ENCODE data around the gene MED12L. TPM values are rescaled to one million over a fixed set of nuclear protein-coding genes. Genes with fewer than 3 reads are reported as not detected.
A peak's percentile ranks its signal among the peaks of the same experiment; 100 is the strongest.

Gene MED12L
- total RNA-seq, 4 donors from 2014 or later: 0.09 to 3.3 (median 0.13) TPM; not detected in 1

DNA sequence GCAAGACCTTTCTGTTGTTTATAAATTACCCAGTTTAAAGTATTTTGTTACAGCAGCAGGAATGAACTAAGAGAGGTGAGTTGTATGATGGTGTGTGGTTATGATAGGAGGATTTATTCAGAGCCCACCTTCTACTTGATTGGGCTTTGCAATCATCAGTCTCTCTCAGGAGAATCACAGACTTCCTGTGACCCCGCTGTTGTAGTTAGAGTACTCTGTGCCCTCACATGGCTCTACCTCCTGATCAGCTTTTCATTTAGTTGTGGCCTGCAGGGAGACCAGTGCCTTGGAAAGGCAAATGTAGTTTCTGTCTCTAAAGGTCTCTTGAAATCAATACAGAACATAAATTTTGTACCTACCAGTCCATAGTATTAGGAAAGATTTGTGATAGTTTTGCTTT, 200.5 kb downstream of the MED12L start:
- Histone ChIP-seq H3K36me3 (no peaks in the 10 kb centered on the region), H3K4me3 (no peak overlapping the region), H3K27ac (no peak overlapping the region), H3K4me1 (no peaks in the 10 kb centered on the region), H3K27me3 (no peaks in the 10 kb centered on the region), H3K9me3 (no peaks in the 10 kb centered on the region)
- DNase-seq: no peak
- TF ChIP-seq, protein P1, sequence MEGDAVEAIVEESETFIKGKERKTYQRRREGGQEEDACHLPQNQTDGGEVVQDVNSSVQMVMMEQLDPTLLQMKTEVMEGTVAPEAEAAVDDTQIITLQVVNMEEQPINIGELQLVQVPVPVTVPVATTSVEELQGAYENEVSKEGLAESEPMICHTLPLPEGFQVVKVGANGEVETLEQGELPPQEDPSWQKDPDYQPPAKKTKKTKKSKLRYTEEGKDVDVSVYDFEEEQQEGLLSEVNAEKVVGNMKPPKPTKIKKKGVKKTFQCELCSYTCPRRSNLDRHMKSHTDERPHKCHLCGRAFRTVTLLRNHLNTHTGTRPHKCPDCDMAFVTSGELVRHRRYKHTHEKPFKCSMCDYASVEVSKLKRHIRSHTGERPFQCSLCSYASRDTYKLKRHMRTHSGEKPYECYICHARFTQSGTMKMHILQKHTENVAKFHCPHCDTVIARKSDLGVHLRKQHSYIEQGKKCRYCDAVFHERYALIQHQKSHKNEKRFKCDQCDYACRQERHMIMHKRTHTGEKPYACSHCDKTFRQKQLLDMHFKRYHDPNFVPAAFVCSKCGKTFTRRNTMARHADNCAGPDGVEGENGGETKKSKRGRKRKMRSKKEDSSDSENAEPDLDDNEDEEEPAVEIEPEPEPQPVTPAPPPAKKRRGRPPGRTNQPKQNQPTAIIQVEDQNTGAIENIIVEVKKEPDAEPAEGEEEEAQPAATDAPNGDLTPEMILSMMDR (IDR thresholded peaks at IDR 0.05): no peak
- no peak for TF ChIP-seq POLR2A (IDR thresholded peaks at IDR 0.05)

DNA sequence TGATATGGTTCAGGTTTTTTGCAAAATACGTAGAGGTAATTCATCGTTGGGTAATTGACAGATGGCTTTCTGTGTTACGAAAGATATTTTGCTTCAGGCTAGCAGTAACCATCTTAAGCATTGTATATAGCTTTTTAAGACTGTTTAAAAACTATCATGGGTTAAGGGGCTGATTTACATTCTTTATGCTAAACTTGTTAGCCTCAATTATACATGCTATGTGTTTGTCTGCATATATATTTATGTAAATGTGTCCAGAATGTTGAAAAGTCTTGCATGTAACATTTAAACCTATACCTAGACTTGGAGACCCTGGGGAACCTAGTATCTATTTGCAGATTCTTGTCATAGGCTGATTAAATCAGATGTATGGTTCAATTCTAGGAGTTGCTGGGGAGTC, 204.0 kb downstream of the MED12L start:
- Histone ChIP-seq H3K27me3 (no peaks in the 10 kb centered on the region), H3K9me3 (no peaks in the 10 kb centered on the region), H3K36me3 (no peaks in the 10 kb centered on the region), H3K4me3 (no peak overlapping the region), H3K4me1 (no peaks in the 10 kb centered on the region), H3K27ac (no peak overlapping the region)
- no peak for TF ChIP-seq POLR2A (IDR thresholded peaks at IDR 0.05)
- TF ChIP-seq, protein P1 (IDR thresholded peaks at IDR 0.05): no peak
- no peak for DNase-seq

GRCh38 chr3:151290673-151291072, 205.2 kb downstream of the MED12L start:
- no peaks in the 10 kb centered on the region for H3K9me3 ChIP-seq
- no peak for DNase-seq
- no peaks in the 10 kb centered on the region for H3K27me3 ChIP-seq
- no peaks in the 10 kb centered on the region for H3K4me1 ChIP-seq
- TF ChIP-seq POLR2A (IDR thresholded peaks at IDR 0.05): no peak
- TF ChIP-seq, protein P1 (IDR thresholded peaks at IDR 0.05): peak in 2 of 6 experiments; percentile 30 to 35
- H3K36me3 ChIP-seq: no peaks in the 10 kb centered on the region
- no peak overlapping the region for H3K27ac ChIP-seq
- H3K4me3 ChIP-seq: no peak overlapping the region

GRCh38 chr3:151293127-151293526, 207.7 kb downstream of the MED12L start:
- H3K27me3 ChIP-seq: no peaks in the 10 kb centered on the region
- no peaks in the 10 kb centered on the region for H3K36me3 ChIP-seq
- DNase-seq: no peak
- no peaks in the 10 kb centered on the region for H3K4me1 ChIP-seq
- no peak overlapping the region for H3K4me3 ChIP-seq
- no peaks in the 10 kb centered on the region for H3K9me3 ChIP-seq
- no peak overlapping the region for H3K27ac ChIP-seq
- TF ChIP-seq POLR2A (IDR thresholded peaks at IDR 0.05): no peak

DNA sequence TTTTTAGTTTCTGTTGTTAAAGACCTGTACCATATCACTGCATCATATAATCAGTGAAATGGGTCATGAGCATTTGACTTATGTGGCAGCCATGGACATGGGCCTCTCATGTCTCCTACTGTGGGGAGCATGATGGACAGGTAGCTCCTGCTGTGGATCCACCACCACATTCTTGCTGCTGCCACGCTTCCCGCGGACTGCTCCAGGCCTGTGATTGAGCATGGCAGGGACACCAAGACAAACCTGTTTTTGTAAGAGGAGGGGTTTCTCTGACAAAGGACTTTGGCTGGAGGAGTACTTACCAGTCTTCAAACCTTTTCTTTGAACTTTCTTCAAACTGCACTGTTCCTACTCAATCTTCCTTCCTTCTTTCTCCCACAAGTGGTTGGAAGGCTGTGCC, 210.8 kb downstream of the MED12L start:
- H3K27me3 ChIP-seq: no peaks in the 10 kb centered on the region
- H3K4me1 ChIP-seq: no peaks in the 10 kb centered on the region
- no peak for TF ChIP-seq POLR2A (IDR thresholded peaks at IDR 0.05)
- TF ChIP-seq, protein P1 (IDR thresholded peaks at IDR 0.05): no peak
- no peak for DNase-seq
- H3K9me3 ChIP-seq: no peaks in the 10 kb centered on the region
- no peak overlapping the region for H3K27ac ChIP-seq
- no peaks in the 10 kb centered on the region for H3K36me3 ChIP-seq
- H3K4me3 ChIP-seq: no peak overlapping the region

GRCh38 chr3:151297429-151297828, 212.0 kb downstream of the MED12L start:
- no peak for DNase-seq
- H3K4me1 ChIP-seq: no peaks in the 10 kb centered on the region
- no peaks in the 10 kb centered on the region for H3K9me3 ChIP-seq
- no peak overlapping the region for H3K4me3 ChIP-seq
- H3K27me3 ChIP-seq: no peaks in the 10 kb centered on the region
- no peak overlapping the region for H3K27ac ChIP-seq
- H3K36me3 ChIP-seq: no peaks in the 10 kb centered on the region
- TF ChIP-seq, protein P1 (IDR thresholded peaks at IDR 0.05): no peak
- no peak for TF ChIP-seq POLR2A (IDR thresholded peaks at IDR 0.05)

Measured in Peyer's patch (tissue), 4 donors.